Pericardium fibroblast (primary cell): ENCODE data around the gene NUDT1. TPM values are rescaled to one million over a fixed set of nuclear protein-coding genes. Genes with fewer than 3 reads are reported as not detected.

Source experiments
- total RNA-seq: library from RNA; depleted of rRNA; stranded (reverse); fragments of >200 nt; gene quantifications from 2 replicates; pipeline ENCODE4 v1.2.3, GENCODE V29; 2015

The NUDT1 gene
- total RNA-seq, result 8.8 and 21.1 TPM in 2 replicates

GRCh38 chr7:2241580-2242540, at the start of gene NUDT1, which contains the start of gene MRM2:
Gene NUDT1 (plus strand): TSS chr7:2242226. CDS start chr7:2244575, 2,349 bp downstream.
Gene MRM2 (minus strand): TSS chr7:2242205. CDS start chr7:2242169, 36 bp downstream.

GRCh38 chr7:2232766-2233520, 9.1 kb upstream of the NUDT1 start, which contains the start of gene MAD1L1:
Gene MAD1L1 (minus strand): TSS chr7:2232945. CDS start chr7:2230133, 2,812 bp downstream.

Other genes starting within 250 kb of the NUDT1 start
- 20.3 and 33.1 TPM in 2 replicates for gene MAD1L1, start 9.3 kb upstream of the NUDT1 start, total RNA-seq
- gene MRM2, start within 50 bp of the NUDT1 start, total RNA-seq, result 13.2 and 14.6 TPM in 2 replicates
- gene SNX8, start 72.2 kb downstream of the NUDT1 start, total RNA-seq, result 23.1 and 34.7 TPM in 2 replicates
- 113 and 123 TPM in 2 replicates for gene EIF3B, start 112.6 kb downstream of the NUDT1 start, total RNA-seq
- 16.6 and 20.2 TPM in 2 replicates for gene CHST12, start 161.4 kb downstream of the NUDT1 start, total RNA-seq
- not detected in 2 replicates for gene GRIFIN, start 234.2 kb downstream of the NUDT1 start, total RNA-seq